Stimulated activated CD4-positive, alpha-beta T cell treated with anti-CD3 and anti-CD28 coated beads, Interleukin-4, amount 100 ng/mL, for 24 hours (primary cell): ENCODE data around the gene CDON.
"Not testable (repeated sequence)": the region's sequence is repeated elsewhere in the genome, so short reads cannot be mapped to it uniquely, and the experiment has no call there.

Experiments
- DNase-seq: peaks from one replicate; pipeline ENCODE4 v3.0.0-alpha.2; 2020

The CDON gene

GRCh38 chr11:126046570-126047195 lies 16.0 kb downstream of the CDON start:
- DNase-seq, result no peak

- no peak for DNase-seq
Observed at GRCh38 chr11:126039485-126040271, 23.0 kb downstream of the CDON start.

DNA sequence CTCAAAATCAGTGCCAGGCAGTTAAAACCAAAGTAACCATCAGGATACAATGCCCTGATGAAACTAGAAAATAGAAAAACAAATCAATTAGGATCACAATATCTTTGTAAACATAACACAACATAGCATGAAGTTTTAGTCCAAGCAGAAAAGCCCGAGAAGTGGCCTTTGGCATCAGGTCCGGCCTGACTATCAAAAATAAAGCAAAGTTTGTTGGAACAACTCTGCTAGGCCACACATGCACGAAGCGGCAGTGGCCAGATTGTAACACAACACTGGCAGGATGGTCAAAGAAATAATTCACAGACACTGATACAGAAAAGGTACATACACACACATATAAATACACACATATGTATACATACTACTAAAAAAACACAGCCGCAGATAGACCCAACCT lies 26.9 kb downstream of the CDON start:
- DNase-seq, result no peak

DNA sequence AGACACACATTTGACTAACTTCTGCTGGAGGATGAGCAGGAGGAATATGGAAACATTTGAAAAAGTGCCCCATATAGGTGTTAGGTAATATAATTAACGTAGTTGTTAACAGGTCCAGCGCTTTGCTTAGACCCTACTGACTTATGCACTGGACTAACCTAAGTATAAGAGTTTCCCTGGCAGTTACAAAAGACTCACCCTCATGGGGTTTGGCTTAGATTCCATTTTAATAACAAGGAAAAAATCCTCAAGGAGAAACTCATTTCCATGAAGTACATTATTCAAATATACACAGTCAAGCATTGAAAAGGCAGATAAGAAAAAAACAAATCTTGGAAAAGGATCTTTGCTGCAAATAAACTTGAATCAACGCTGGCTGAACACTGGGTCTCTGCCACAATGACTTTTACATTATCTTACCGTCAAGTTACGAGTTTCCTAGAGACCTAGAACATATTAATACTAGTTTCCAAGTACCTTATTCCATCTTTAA lies 27.7 kb downstream of the CDON start:
- no peak for DNase-seq

DNA sequence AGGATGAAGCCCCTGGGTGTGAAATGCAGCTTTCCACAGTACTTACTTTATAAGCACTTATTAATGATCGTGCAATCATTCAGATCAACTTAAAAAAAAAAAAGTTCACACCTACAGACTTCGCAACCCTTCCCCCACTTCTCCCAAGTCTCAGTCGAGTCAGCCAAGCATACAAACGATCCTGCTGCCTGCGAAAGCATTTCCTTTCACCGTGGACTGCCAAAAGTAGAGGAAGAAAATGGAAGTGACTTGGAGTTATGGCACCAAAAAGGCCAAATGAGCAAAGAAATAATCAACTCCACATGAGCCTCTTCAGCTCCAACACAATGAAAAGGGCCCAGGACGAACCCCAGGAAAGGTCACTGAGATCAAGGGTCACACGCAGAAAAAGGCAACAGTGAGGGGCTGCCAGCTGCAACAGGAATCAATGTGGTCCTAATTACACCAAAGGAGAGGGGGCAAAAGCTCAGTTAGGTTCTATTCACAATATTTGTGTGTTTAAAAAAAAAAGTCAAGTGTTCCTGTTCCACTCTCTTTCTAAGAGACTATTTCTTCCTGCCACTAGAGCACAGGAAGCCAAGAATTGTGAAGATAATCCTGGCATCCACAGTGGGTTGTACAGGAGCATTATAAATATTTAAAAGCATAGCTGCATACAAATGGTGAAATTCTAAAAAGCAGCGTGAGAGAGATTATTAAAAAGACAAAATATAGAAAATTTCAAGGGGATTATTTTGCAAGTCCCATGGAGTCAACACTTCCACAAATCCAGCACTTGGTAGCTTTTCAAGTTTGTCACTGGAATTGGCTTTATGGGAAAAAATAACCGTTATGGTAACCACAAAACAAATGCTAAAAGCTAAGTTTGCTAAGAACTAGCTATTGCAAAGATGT lies 28.4 kb downstream of the CDON start:
- DNase-seq, result no peak

DNA sequence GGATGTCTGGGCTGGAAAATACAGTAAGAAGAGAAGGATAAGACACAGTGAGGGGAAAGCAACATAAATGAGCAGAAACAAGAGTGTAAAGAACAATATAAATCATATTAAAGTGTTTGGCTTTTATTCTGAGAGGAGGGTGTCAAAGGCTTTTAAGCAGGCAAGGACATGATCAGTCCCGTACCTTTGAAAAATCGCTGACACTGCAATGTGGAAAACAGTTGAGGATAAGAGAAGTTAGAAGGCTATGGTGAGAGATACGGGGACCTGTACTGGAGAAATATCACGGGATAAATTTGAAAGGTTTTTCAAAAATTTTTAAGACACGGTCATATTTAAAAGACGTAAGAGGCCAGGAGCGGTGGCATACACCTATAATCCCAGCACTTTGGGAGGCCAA lies 30.3 kb downstream of the CDON start:
- no peak for DNase-seq

GRCh38 chr11:126029805-126030204 lies 32.9 kb downstream of the CDON start:
- DNase-seq, result no peak

DNA sequence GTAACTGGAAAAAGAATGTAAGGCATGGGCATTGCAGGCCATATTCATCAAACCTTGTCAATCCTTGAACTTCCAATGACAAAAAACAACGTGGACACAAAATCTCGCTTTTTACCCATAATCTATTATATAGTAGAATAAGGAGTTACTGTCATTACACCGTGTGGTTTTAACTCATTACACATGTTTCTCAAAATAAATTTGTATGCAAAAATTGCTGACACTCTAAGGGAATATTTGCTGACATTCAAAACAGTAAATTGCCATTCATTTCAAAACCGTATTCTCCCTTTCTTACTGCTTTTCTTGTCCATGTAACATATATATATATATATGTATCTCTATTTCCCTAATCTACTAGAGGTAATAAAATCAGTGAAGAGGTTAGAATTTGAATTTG lies 33.4 kb downstream of the CDON start:
- DNase-seq, result no peak

- DNase-seq, result not testable (repeated sequence)
Observed at GRCh38 chr11:126028534-126028933, 34.1 kb downstream of the CDON start.

DNA sequence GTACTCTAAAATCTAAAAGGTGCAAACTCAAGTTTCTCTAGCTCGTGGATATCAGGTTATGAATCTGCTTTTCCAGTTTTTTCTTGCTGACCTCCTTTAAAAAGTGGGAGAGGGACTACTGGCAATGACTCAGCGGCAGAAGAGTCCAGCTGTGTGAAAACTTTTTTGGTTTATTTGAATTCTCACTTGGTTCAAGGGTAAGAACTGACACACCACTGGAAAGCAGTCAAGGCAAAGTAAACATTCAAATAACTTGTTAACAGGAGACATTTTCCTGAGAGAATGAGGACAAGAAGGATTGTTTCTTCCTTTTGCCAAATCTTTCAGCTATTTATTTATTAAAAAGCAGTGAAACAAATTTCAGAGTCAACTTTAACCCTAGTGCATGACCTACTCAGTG lies 36.1 kb downstream of the CDON start:
- DNase-seq, result no peak

DNA sequence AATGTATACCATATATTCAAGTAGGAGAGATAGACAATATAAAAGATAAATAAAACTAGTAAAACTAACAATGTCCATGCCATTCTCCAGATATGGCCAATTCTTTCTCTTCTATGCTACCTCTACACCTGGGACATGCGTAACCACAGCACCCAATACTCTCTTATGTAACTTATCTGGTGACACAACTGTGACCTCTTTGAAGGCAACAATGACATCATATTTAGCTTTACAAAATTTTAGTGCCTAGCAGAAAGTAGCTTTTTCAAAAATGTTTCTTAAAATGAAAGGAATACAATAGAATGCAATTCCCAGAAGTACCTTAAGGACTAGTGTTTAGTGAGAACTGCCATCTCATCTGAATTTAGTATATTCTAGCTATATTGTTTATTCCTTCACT lies 36.8 kb downstream of the CDON start:
- DNase-seq, result no peak

- no peak for DNase-seq
Observed at GRCh38 chr11:126024123-126024522, 38.5 kb downstream of the CDON start.

DNA sequence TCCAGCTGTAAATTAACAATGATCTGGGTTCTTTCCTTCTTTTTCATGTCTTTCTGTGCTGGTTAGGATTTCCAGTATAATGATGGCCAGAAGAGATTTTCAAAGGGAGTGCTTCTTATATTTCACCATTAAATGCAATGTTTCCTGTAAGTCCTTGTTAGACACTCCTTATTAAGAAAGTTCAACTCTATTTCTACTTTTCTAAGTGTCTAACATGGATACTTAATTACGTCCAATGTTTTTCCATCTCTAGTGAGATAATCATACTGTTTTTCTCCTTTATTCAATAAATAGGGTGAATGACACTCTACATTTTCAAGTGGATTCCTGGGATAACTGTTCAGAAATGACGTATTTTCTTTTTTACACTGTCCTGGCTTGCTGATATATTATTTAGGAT lies 49.8 kb downstream of the CDON start:
- DNase-seq, result no peak

GRCh38 chr11:126011754-126012153 lies 50.9 kb downstream of the CDON start:
- no peak for DNase-seq

GRCh38 chr11:126011265-126011664 lies 51.4 kb downstream of the CDON start:
- DNase-seq, result no peak

DNA sequence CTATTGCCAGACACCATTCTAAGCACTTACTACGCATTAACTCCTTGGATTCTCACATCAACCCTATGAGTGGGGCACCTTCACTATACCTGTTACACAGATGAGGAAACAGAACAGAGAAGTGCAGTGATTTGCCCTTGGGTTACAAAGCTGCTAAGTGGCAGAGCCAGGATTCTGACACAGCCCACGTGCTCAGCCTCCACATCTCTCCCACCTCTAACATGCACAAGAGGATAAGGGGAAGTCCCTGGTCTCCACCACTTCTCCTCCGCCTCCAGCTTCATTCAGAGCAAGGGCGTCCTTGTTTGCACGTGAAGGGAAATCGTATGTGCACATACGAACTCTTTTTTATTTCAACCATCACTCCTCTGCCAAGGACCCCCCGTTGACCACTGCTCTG lies 53.7 kb downstream of the CDON start:
- no peak for DNase-seq

DNA sequence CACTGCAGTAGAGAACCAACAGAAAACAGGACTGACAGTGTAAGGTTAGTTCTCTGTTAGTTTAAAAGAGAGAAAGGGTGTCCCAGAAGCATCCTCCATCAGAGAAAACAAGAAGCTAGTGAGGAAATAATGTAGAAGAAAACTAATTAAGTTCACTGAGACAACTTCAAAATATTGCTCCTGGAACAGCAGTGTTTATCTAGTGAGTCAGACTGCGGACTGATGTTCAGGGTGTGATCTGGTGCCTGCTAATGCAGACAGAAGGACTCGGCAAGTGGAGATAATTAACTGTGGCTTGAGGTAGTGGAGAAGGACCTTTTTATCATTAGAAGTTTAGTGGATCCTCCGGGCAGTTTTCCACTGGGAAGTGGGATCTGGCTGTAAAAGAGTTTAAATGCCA lies 55.4 kb downstream of the CDON start:
- no peak for DNase-seq

DNA sequence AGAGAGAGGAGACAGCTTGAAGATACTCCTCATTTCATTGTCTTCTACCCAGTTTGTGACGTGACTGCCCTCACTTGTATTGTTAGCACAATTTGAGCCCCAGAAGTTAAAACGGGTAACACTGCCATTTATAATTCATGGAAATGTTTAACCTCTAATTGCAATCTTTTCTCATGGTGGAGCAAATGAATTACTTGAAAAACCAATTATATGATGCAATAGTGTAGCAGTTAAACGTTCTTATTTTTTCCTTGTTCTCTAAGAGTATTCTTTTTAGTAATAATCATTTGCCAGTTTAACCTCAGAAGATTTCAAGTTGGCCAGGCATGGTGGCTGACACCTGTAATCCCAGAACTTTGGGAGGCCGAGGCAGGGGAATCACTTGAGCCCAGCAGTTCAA lies 56.6 kb downstream of the CDON start:
- DNase-seq, result no peak

DNA sequence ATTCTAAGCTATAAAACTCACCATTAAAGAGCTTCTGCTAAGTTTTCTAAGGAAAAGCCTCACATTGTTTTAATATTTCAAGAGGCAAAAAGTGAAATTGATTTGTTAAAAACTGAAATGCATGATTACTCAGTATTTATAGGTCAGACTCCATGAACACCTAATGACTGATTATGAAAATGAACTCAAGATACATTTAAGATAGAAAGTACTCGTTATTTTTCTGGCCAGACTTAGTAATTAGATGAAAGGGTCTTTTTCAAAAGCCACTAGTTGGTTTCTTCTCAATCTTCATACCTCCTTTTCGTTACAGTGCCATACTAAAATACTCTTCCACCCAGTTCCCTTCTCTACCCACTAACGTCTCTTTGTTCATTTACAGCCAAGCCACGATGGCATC lies 60.5 kb downstream of the CDON start:
- no peak for DNase-seq

- DNase-seq, result no peak
Observed at GRCh38 chr11:125999234-125999880, 63.3 kb downstream of the CDON start.

- no peak for DNase-seq
Observed at GRCh38 chr11:125998267-125998666, 64.4 kb downstream of the CDON start.

DNA sequence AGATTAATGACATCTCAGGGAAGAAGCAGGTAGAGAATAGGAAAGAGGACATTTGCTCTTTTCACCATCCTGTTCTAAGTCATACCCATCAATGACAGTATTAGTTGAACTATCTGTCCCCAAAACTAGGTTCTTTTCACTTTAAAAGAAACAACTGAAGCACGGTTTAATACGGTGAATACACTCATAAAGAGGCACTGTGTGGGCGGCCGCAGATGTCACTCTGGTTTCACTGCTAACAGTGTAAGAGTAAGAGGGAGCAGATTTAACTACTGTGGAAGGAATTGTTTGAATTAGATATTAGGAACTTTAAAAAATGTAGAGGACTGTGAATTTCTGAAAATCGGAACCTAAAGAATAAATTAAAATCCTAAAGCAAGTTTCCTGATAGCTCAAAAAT lies 67.4 kb downstream of the CDON start:
- DNase-seq, result peak; percentile 45

GRCh38 chr11:125994509-125994908 lies 68.2 kb downstream of the CDON start:
- DNase-seq, result no peak
